Measurements from ENCODE around the gene ZNF606.

Gene ZNF606

GRCh38 chr19:57992841-57993240, 9.8 kb downstream of the ZNF606 start:
- no peak overlapping the region for H3K4me3 Mint-ChIP-seq
- H3K36me3 Mint-ChIP-seq = peaks cover 60% of the 10 kb centered on the region
- peaks cover 71% of the 10 kb centered on the region for H3K9me3 Mint-ChIP-seq
- CTCF ChIA-PET = no interaction called here
- no peaks in the 10 kb centered on the region for H3K27me3 Mint-ChIP-seq
- no peaks in the 10 kb centered on the region for H3K4me1 Mint-ChIP-seq
- DNase-seq = no peak
- H3K27ac Mint-ChIP-seq = no peak overlapping the region

- Mint-ChIP-seq H3K27me3 (no peaks in the 10 kb centered on the region), H3K27ac (no peak overlapping the region), H3K9me3 (peaks cover 87% of the 10 kb centered on the region), H3K36me3 (peaks cover 59% of the 10 kb centered on the region), H3K4me1 (no peaks in the 10 kb centered on the region), H3K4me3 (no peak overlapping the region)
- no peak for DNase-seq
- CTCF ChIA-PET = no interaction called here
Observed at GRCh38 chr19:57978586-57979289, 23.9 kb downstream of the ZNF606 start.

GRCh38 chr19:57974434-57974833, 28.2 kb downstream of the ZNF606 start, which contains the start of gene C19orf18:
C19orf18 (minus strand) TSS chr19:57974534; CDS start chr19:57974432, 102 bp downstream.
- Mint-ChIP-seq H3K27ac (no peak within 1 kb of the TSS), H3K9me3 (peaks cover 77% of the 10 kb centered on the region), H3K4me1 (no peaks in the 10 kb centered on the region), H3K27me3 (no peaks in the 10 kb centered on the region), H3K4me3 (no peak within 1 kb of the TSS), H3K36me3 (peaks cover 24% of the 10 kb centered on the region)
- CTCF ChIA-PET = no interaction called here
- DNase-seq = no peak

- DNase-seq = no peak
- H3K36me3 Mint-ChIP-seq = peaks cover 3% of the 10 kb centered on the region
- no peak overlapping the region for H3K4me3 Mint-ChIP-seq
- H3K9me3 Mint-ChIP-seq = peaks cover 35% of the 10 kb centered on the region
- no peaks in the 10 kb centered on the region for H3K27me3 Mint-ChIP-seq
- H3K4me1 Mint-ChIP-seq = no peaks in the 10 kb centered on the region
- CTCF ChIA-PET = no interaction called here
- H3K27ac Mint-ChIP-seq = no peak overlapping the region
Observed at GRCh38 chr19:57964761-57965160, 37.9 kb downstream of the ZNF606 start.

GRCh38 chr19:57961785-57962184, 40.8 kb downstream of the ZNF606 start:
- no peaks in the 10 kb centered on the region for H3K27me3 Mint-ChIP-seq
- no peaks in the 10 kb centered on the region for H3K4me1 Mint-ChIP-seq
- no peaks in the 10 kb centered on the region for H3K36me3 Mint-ChIP-seq
- CTCF ChIA-PET = no interaction called here
- no peak overlapping the region for H3K27ac Mint-ChIP-seq
- H3K4me3 Mint-ChIP-seq = no peak overlapping the region
- no peak for DNase-seq
- H3K9me3 Mint-ChIP-seq = peaks cover 35% of the 10 kb centered on the region

GRCh38 chr19:57954996-57955395, 47.6 kb downstream of the ZNF606 start:
- no peak for DNase-seq
- Mint-ChIP-seq H3K27ac (no peak overlapping the region), H3K36me3 (peaks cover 4% of the 10 kb centered on the region), H3K9me3 (peaks cover 43% of the 10 kb centered on the region), H3K4me1 (no peaks in the 10 kb centered on the region), H3K4me3 (no peak overlapping the region), H3K27me3 (no peaks in the 10 kb centered on the region)
- CTCF ChIA-PET = no interaction called here

- peaks cover 19% of the 10 kb centered on the region for H3K4me1 Mint-ChIP-seq
- peaks cover 43% of the 10 kb centered on the region for H3K9me3 Mint-ChIP-seq
- no peak for DNase-seq
- H3K27me3 Mint-ChIP-seq = no peaks in the 10 kb centered on the region
- CTCF ChIA-PET = no interaction called here
- H3K27ac Mint-ChIP-seq = no peak overlapping the region
- H3K36me3 Mint-ChIP-seq = peaks cover 26% of the 10 kb centered on the region
- no peak overlapping the region for H3K4me3 Mint-ChIP-seq
Observed at GRCh38 chr19:57949702-57950101, 52.9 kb downstream of the ZNF606 start.

GRCh38 chr19:57949296-57949695, 53.3 kb downstream of the ZNF606 start:
- no peak overlapping the region for H3K4me3 Mint-ChIP-seq
- no peak for DNase-seq
- H3K9me3 Mint-ChIP-seq = peaks cover 43% of the 10 kb centered on the region
- peaks cover 30% of the 10 kb centered on the region for H3K36me3 Mint-ChIP-seq
- no peaks in the 10 kb centered on the region for H3K27me3 Mint-ChIP-seq
- H3K27ac Mint-ChIP-seq = no peak overlapping the region
- CTCF ChIA-PET = no interaction called here
- peaks cover 19% of the 10 kb centered on the region for H3K4me1 Mint-ChIP-seq

- Mint-ChIP-seq H3K27ac (peak within 1 kb of the TSS; percentile 89), H3K9me3 (peaks cover 49% of the 10 kb centered on the region), H3K4me3 (peak within 1 kb of the TSS; percentile 88), H3K36me3 (peaks cover 47% of the 10 kb centered on the region), H3K4me1 (peaks cover 19% of the 10 kb centered on the region), H3K27me3 (no peaks in the 10 kb centered on the region)
- peak; percentile 95 for DNase-seq
- CTCF ChIA-PET = no interaction called here
Observed at GRCh38 chr19:57947419-57948134, 55.0 kb downstream of the ZNF606 start, which contains the start of gene ZNF256. ZNF256 (minus strand) TSS chr19:57947706; CDS start chr19:57947474, 232 bp downstream.

GRCh38 chr19:57947088-57947418, 55.6 kb downstream of the ZNF606 start:
- peak overlapping the region; percentile 89 for H3K27ac Mint-ChIP-seq
- peaks cover 55% of the 10 kb centered on the region for H3K9me3 Mint-ChIP-seq

GRCh38 chr19:57946316-57946715, 56.3 kb downstream of the ZNF606 start:
- peaks cover 59% of the 10 kb centered on the region for H3K9me3 Mint-ChIP-seq
- no peak overlapping the region for H3K27ac Mint-ChIP-seq
- CTCF ChIA-PET = interaction anchor here (0.8 kb wide), 1 partner anchor 208 kb away, joined by 4 read pairs; no protein-coding TSS in a partner anchor
- H3K27me3 Mint-ChIP-seq = no peaks in the 10 kb centered on the region
- peaks cover 59% of the 10 kb centered on the region for H3K36me3 Mint-ChIP-seq
- H3K4me1 Mint-ChIP-seq = peaks cover 19% of the 10 kb centered on the region
- no peak for DNase-seq
- H3K4me3 Mint-ChIP-seq = peak overlapping the region; percentile 88

More at GRCh38 chr19:57947088-57947418, 55.6 kb downstream of the ZNF606 start:
- DNase-seq = no peak
- CTCF ChIA-PET = no interaction called here
- no peaks in the 10 kb centered on the region for H3K27me3 Mint-ChIP-seq
- H3K36me3 Mint-ChIP-seq = peaks cover 52% of the 10 kb centered on the region
- H3K4me3 Mint-ChIP-seq = peak overlapping the region; percentile 88
- H3K4me1 Mint-ChIP-seq = peaks cover 19% of the 10 kb centered on the region

- Mint-ChIP-seq H3K4me3 (no peak overlapping the region), H3K9me3 (peaks cover 77% of the 10 kb centered on the region), H3K27me3 (no peaks in the 10 kb centered on the region), H3K27ac (no peak overlapping the region), H3K4me1 (peaks cover 10% of the 10 kb centered on the region), H3K36me3 (peaks cover 76% of the 10 kb centered on the region)
- DNase-seq = no peak
- CTCF ChIA-PET = no interaction called here
Observed at GRCh38 chr19:57941593-57941992, 61.0 kb downstream of the ZNF606 start.

GRCh38 chr19:57935731-57936130, 66.9 kb downstream of the ZNF606 start:
- H3K4me3 Mint-ChIP-seq = peak overlapping the region; percentile 78
- DNase-seq = no peak
- peaks cover 56% of the 10 kb centered on the region for H3K36me3 Mint-ChIP-seq
- CTCF ChIA-PET = no interaction called here
- H3K27me3 Mint-ChIP-seq = peaks cover 8% of the 10 kb centered on the region
- H3K27ac Mint-ChIP-seq = no peak overlapping the region
- H3K9me3 Mint-ChIP-seq = peaks cover 64% of the 10 kb centered on the region
- H3K4me1 Mint-ChIP-seq = peaks cover 11% of the 10 kb centered on the region

- peaks cover 11% of the 10 kb centered on the region for H3K4me1 Mint-ChIP-seq
- H3K9me3 Mint-ChIP-seq = peaks cover 69% of the 10 kb centered on the region
- CTCF ChIA-PET = no interaction called here
- H3K4me3 Mint-ChIP-seq = peak within 1 kb of the TSS; percentile 78
- H3K27me3 Mint-ChIP-seq = peaks cover 8% of the 10 kb centered on the region
- peaks cover 56% of the 10 kb centered on the region for H3K36me3 Mint-ChIP-seq
- peak; percentile 72 for DNase-seq
- peak within 1 kb of the TSS; percentile 81 for H3K27ac Mint-ChIP-seq
Observed at GRCh38 chr19:57934820-57935665, 67.6 kb downstream of the ZNF606 start, which contains the start of gene ZNF418. ZNF418 (minus strand) TSS chr19:57935402; CDS start chr19:57933822, 1,580 bp downstream.

Measured in activated naive CD4-positive, alpha-beta T cell treated with anti-CD3 and anti-CD28 coated beads, Interleukin-2, amount 10 ng/mL, durations not matched to agents 7 days and 5 days (primary cell).